Measurements from ENCODE around the gene SOHLH2. TPM values are rescaled to one million over a fixed set of nuclear protein-coding genes. Genes with fewer than 3 reads are reported as not detected.

The SOHLH2 gene
- polyA plus RNA-seq, 1 experiment, result 0.05 TPM

- no peak for DNase-seq (ENCODE audit: low read depth)
- ChIA-PET POLR2A (no interaction called here), CTCF (interaction anchor here (0.9 to 1.3 kb wide), 2 partner anchors 24 to 274 kb away, joined by 3 to 4 read pairs; no protein-coding TSS in a partner anchor)
- TF ChIP-seq, protein P1, sequence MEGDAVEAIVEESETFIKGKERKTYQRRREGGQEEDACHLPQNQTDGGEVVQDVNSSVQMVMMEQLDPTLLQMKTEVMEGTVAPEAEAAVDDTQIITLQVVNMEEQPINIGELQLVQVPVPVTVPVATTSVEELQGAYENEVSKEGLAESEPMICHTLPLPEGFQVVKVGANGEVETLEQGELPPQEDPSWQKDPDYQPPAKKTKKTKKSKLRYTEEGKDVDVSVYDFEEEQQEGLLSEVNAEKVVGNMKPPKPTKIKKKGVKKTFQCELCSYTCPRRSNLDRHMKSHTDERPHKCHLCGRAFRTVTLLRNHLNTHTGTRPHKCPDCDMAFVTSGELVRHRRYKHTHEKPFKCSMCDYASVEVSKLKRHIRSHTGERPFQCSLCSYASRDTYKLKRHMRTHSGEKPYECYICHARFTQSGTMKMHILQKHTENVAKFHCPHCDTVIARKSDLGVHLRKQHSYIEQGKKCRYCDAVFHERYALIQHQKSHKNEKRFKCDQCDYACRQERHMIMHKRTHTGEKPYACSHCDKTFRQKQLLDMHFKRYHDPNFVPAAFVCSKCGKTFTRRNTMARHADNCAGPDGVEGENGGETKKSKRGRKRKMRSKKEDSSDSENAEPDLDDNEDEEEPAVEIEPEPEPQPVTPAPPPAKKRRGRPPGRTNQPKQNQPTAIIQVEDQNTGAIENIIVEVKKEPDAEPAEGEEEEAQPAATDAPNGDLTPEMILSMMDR (IDR thresholded peaks at IDR 0.05; ENCODE audit: insufficient read depth, low read depth, low read length), result no peak
- Histone ChIP-seq H3K36me3 (ENCODE audit: control insufficient read depth, insufficient read depth, low read length) (no peaks in the 10 kb centered on the region), H3K27me3 (ENCODE audit: control insufficient read depth, insufficient read depth, low read length) (no peaks in the 10 kb centered on the region), H3K4me3 (ENCODE audit: low read depth, low read length) (no peak overlapping the region)
These were observed 37.2 kb upstream of the SOHLH2 start for GRCh38 chr13:36251526-36251925.

DNA sequence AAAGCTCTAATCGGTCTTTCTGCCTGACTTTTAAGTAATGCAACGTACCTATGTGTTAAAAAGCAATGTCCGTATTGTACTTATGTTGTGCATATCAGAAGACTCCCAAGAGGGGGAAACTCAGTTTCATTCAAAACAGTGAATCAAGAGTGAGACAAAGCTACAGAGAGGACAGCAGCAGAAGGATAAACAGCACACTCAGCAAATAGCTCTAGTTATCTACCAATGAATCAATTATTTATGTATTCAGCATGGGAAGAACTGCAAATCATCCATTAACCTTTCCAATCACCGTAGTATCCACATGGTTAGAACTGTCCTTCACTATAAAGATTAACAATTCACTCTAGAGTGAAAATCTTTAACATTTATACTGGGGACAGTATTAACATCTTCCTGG, 36.7 kb upstream of the SOHLH2 start:
- CTCF ChIA-PET, result interaction anchor here (0.9 kb wide), 1 partner anchor 274 kb away, joined by 3 read pairs; no protein-coding TSS in a partner anchor
- TF ChIP-seq, protein P1 (IDR thresholded peaks at IDR 0.05; ENCODE audit: insufficient read depth, low read depth, low read length), result no peak
- H3K4me3 ChIP-seq (ENCODE audit: low read depth, low read length), result no peak overlapping the region
- POLR2A ChIA-PET, result no interaction called here
- no peaks in the 10 kb centered on the region for H3K27me3 ChIP-seq (ENCODE audit: control insufficient read depth, insufficient read depth, low read length)
- DNase-seq (ENCODE audit: low read depth), result no peak
- no peaks in the 10 kb centered on the region for H3K36me3 ChIP-seq (ENCODE audit: control insufficient read depth, insufficient read depth, low read length)

DNA sequence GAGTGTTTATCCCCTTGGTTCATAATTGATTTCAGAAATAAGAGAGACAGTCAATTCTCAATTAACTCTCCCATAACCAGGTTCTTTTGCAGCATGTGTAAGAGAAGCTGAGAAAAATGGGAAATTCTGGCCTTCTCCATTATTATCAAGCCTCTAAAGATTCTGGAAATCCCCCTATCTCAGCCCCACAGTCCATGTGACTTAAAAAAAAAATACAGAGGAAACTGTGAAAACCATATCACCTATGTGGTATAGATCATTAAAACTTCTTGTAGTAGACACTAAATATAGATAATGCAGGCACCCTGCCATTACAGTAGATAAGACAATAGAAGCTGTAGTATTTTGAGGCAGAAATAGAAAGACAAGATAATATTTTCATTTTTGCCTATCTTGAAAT, 34.3 kb upstream of the SOHLH2 start:
- TF ChIP-seq, protein P1 (IDR thresholded peaks at IDR 0.05; ENCODE audit: insufficient read depth, low read depth, low read length), result no peak
- no peaks in the 10 kb centered on the region for H3K36me3 ChIP-seq (ENCODE audit: control insufficient read depth, insufficient read depth, low read length)
- H3K27me3 ChIP-seq (ENCODE audit: control insufficient read depth, insufficient read depth, low read length), result no peaks in the 10 kb centered on the region
- no peak overlapping the region for H3K4me3 ChIP-seq (ENCODE audit: low read depth, low read length)
- no peak for DNase-seq (ENCODE audit: low read depth)
- CTCF ChIA-PET, result no interaction called here
- POLR2A ChIA-PET, result no interaction called here

DNA sequence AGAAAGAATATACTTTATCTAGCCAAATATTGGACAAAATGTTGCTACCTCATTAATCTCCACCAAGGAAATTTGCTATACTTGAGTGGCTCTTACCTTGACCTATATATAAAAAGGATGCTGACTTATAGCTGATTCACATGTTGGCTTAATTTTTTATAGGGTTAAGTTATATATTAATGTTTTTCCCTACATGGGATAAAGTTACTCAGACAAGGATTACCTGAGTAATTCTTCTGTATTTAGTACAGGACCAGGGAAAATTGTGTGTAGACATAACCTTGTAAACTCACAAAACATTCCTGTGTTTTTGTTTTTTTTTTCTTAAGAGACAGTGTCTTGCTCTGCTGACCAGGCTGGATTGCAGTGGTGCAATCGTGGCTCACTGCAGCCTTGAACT, 30.6 kb upstream of the SOHLH2 start:
- POLR2A ChIA-PET, result no interaction called here
- Histone ChIP-seq H3K4me3 (ENCODE audit: low read depth, low read length) (no peak overlapping the region), H3K27me3 (ENCODE audit: control insufficient read depth, insufficient read depth, low read length) (no peaks in the 10 kb centered on the region), H3K36me3 (ENCODE audit: control insufficient read depth, insufficient read depth, low read length) (no peaks in the 10 kb centered on the region)
- TF ChIP-seq, protein P1 (IDR thresholded peaks at IDR 0.05; ENCODE audit: insufficient read depth, low read depth, low read length), result no peak
- no peak for DNase-seq (ENCODE audit: low read depth)
- CTCF ChIA-PET, result no interaction called here

DNA sequence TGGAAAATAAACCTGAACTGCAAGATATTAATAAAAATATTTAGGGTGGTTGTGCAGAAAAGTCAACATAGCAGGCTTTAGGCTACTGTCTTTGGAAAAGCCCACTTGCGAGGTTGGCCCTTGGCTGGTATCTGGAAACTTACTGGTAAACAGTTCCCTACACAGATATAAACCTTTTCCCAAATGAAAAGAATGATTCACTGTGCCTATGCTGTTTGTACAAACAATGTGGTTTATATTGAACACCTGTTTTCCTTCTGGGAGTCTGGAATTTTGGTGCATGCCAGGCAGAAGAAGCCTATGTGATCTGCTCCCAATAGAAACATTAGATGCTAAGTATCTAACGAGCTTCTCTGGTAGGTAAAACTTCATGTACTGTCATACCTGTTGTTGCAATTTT, 29.7 kb upstream of the SOHLH2 start:
- Histone ChIP-seq H3K27me3 (ENCODE audit: control insufficient read depth, insufficient read depth, low read length) (no peaks in the 10 kb centered on the region), H3K4me3 (ENCODE audit: low read depth, low read length) (no peak overlapping the region), H3K36me3 (ENCODE audit: control insufficient read depth, insufficient read depth, low read length) (no peaks in the 10 kb centered on the region)
- ChIA-PET CTCF (no interaction called here), POLR2A (no interaction called here)
- no peak for DNase-seq (ENCODE audit: low read depth)
- TF ChIP-seq, protein P1 (IDR thresholded peaks at IDR 0.05; ENCODE audit: insufficient read depth, low read depth, low read length), result no peak
